K562 (cell line): ENCODE data around the gene OSBPL10. TPM values are rescaled to one million over a fixed set of nuclear protein-coding genes. Genes with fewer than 3 reads are reported as not detected.

ENCODE experiments used
- FUS ChIP-seq: fragments of 200-400 bp; formaldehyde crosslinking; optimal IDR thresholded peaks from 2 replicates; pipeline ENCODE3; 2017; ENCODE audit warnings: low read depth, low read length
- JUND ChIP-seq, 2 experiments: IDR thresholded peaks; 2 replicates in 1 of 2; 3 replicates in 1 of 2; pipeline ENCODE4 v1.6.1; 2011; ENCODE audit warnings: borderline replicate concordance in 2 of 2, low read depth in 2 of 2, low read length in 2 of 2, improper control_type of control experiment in 1 of 2, missing biosample characterization in 1 of 2, missing genetic modification characterization in 1 of 2, missing genetic modification reagents in 1 of 2
- MTA1 ChIP-seq: fragments of 450-650 bp; IDR thresholded peaks from 2 replicates; pipeline ENCODE4 v1.6.1; 2017; ENCODE audit warnings: borderline replicate concordance
- PHF21A ChIP-seq: fragments of 450-650 bp; IDR thresholded peaks from 2 replicates; pipeline ENCODE4 v1.6.1; 2017; ENCODE audit warnings: low read depth, borderline replicate concordance
- ZNF124 ChIP-seq: sonication (generic); formaldehyde crosslinking; IDR thresholded peaks from 2 replicates; pipeline ENCODE4 v1.8.1; 2022; ENCODE audit warnings: missing genetic modification reagents
- polyA plus RNA-seq, 8 experiments: library from polyadenylated mRNA; depleted of rRNA in 4 of 8; stranded (reverse) in 5 of 8; unstranded in 3 of 8; fragments of >200 nt; fragmentation: Nextera tagmentation in 2 of 8; fragmentation: Illumina TruSeq in 1 of 8; extraction: Ambion mirVana in 2 of 8; extraction: Trizol in 1 of 8; gene quantifications; 2 replicates each; pipeline versions ENCODE4 v1.2.1 to v1.2.3, GENCODE V29; 2011 to 2014; ENCODE audit warnings: inconsistent platforms in 1 of 8, missing spikeins in 1 of 8
- total RNA-seq, 7 experiments: library from RNA; depleted of rRNA in 6 of 7; stranded (reverse); fragments of >200 nt in 6 of 7; fragmentation: Illumina TruSeq in 2 of 7; extraction: Trizol in 2 of 7; gene quantifications; 2 replicates each; pipeline versions ENCODE4 v1.2.1 to v1.2.3, GENCODE V29; 2011 to 2021; ENCODE audit warnings: low replicate concordance in 1 of 7
- TF ChIP-seq, protein P1 (sequence below): fragments of 200-800 bp; sonication (Bioruptor generic); IDR thresholded peaks from 2 replicates; pipeline ENCODE4 v1.6.1; 2017; ENCODE audit warnings: missing genetic modification characterization, missing compliant biosample characterization
- TF ChIP-seq, protein P2 (sequence below): sonication (generic); formaldehyde crosslinking; IDR thresholded peaks from 2 replicates; pipeline ENCODE4 v1.8.0; 2022; ENCODE audit warnings: missing genetic modification reagents, mild to moderate bottlenecking, moderate library complexity, borderline replicate concordance
- TF ChIP-seq, protein P3 (sequence below): fragments of 250-450 bp; sonication (Bioruptor Pico); IDR thresholded peaks from 2 replicates; pipeline ENCODE4 v1.8.0; 2021; ENCODE audit warnings: moderate library complexity, mild to moderate bottlenecking, inconsistent platforms
- TF ChIP-seq, protein P4 (sequence below): fragments of 250-450 bp; sonication (Bioruptor Pico); IDR thresholded peaks from 2 replicates; pipeline ENCODE4 v1.9.0; 2021; ENCODE audit warnings: mild to moderate bottlenecking, inconsistent platforms

The OSBPL10 gene
- total and polyA plus RNA-seq, 9 of the 15 experiments (the other 6 are each of a cell fraction or from before 2014, with no cell fraction given) = 0.03 to 0.19 (median 0.14) TPM; not detected in 2

DNA sequence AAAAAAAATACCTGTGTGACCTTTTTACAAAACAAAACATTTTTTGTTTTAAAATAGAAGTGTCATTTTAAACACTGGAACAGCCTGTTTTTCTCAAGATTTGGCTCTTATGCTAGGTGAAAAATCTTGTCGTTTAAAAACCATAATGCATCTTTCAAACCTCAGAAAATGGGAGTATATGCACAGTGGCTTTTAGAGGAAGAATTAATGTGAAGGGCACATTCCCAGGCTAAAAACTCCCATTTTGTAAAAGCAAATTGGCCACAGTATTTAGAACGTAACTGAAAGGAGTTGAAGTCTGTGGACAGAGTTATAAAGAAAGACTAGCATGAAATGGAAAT is 190.0 kb downstream of the OSBPL10 start (continued):
- TF ChIP-seq, protein P1, sequence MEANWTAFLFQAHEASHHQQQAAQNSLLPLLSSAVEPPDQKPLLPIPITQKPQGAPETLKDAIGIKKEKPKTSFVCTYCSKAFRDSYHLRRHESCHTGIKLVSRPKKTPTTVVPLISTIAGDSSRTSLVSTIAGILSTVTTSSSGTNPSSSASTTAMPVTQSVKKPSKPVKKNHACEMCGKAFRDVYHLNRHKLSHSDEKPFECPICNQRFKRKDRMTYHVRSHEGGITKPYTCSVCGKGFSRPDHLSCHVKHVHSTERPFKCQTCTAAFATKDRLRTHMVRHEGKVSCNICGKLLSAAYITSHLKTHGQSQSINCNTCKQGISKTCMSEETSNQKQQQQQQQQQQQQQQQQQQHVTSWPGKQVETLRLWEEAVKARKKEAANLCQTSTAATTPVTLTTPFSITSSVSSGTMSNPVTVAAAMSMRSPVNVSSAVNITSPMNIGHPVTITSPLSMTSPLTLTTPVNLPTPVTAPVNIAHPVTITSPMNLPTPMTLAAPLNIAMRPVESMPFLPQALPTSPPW (CRISPR knock-in tag) = no peak
- TF ChIP-seq JUND (IDR thresholded peaks at IDR 0.05; ENCODE audit: borderline replicate concordance, low read depth, low read length) (no peak), JUND (tag; IDR thresholded peaks at IDR 0.05; ENCODE audit: borderline replicate concordance, low read depth, low read length) (no peak), FUS (no peak), ZNF124 (no peak), MTA1 (no peak), PHF21A (no peak)
- TF ChIP-seq, protein P2, sequence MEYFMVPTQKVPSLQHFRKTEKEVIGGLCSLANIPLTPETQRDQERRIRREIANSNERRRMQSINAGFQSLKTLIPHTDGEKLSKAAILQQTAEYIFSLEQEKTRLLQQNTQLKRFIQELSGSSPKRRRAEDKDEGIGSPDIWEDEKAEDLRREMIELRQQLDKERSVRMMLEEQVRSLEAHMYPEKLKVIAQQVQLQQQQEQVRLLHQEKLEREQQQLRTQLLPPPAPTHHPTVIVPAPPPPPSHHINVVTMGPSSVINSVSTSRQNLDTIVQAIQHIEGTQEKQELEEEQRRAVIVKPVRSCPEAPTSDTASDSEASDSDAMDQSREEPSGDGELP = no peak
- TF ChIP-seq, protein P3, sequence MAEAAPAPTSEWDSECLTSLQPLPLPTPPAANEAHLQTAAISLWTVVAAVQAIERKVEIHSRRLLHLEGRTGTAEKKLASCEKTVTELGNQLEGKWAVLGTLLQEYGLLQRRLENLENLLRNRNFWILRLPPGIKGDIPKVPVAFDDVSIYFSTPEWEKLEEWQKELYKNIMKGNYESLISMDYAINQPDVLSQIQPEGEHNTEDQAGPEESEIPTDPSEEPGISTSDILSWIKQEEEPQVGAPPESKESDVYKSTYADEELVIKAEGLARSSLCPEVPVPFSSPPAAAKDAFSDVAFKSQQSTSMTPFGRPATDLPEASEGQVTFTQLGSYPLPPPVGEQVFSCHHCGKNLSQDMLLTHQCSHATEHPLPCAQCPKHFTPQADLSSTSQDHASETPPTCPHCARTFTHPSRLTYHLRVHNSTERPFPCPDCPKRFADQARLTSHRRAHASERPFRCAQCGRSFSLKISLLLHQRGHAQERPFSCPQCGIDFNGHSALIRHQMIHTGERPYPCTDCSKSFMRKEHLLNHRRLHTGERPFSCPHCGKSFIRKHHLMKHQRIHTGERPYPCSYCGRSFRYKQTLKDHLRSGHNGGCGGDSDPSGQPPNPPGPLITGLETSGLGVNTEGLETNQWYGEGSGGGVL = no peak
- TF ChIP-seq, protein P4, sequence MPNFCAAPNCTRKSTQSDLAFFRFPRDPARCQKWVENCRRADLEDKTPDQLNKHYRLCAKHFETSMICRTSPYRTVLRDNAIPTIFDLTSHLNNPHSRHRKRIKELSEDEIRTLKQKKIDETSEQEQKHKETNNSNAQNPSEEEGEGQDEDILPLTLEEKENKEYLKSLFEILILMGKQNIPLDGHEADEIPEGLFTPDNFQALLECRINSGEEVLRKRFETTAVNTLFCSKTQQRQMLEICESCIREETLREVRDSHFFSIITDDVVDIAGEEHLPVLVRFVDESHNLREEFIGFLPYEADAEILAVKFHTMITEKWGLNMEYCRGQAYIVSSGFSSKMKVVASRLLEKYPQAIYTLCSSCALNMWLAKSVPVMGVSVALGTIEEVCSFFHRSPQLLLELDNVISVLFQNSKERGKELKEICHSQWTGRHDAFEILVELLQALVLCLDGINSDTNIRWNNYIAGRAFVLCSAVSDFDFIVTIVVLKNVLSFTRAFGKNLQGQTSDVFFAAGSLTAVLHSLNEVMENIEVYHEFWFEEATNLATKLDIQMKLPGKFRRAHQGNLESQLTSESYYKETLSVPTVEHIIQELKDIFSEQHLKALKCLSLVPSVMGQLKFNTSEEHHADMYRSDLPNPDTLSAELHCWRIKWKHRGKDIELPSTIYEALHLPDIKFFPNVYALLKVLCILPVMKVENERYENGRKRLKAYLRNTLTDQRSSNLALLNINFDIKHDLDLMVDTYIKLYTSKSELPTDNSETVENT (CRISPR knock-in tag) = no peak
